ENCODE measurements around the gene TMEM81. TPM values are rescaled to one million over a fixed set of nuclear protein-coding genes. Genes with fewer than 3 reads are reported as not detected.

Gene TMEM81
- total and polyA plus RNA-seq, 10 of the 15 experiments (the other 5 are each of a cell fraction or from before 2014, with no cell fraction given): 0.62 to 2.2 (median 1.1) TPM

- in situ Hi-C loops (cut with MboI): no loop called here
- no peaks in the 10 kb centered on the region for H3K27me3 ChIP-seq (replicated peaks in 1 of 2; ENCODE audit: control insufficient read depth in 2 of 2, insufficient read depth in 2 of 2, low read length in 1 of 2)
- BruUV-seq (replicated peaks): no TSS peak
- H3K79me2 ChIP-seq (ENCODE audit: control insufficient read depth, insufficient read depth, low read length): no peaks in the 10 kb centered on the region
- H3K9ac ChIP-seq (ENCODE audit: control insufficient read depth, insufficient read depth, low read length): no peak overlapping the region
- no peak overlapping the region for H2AFZ ChIP-seq (ENCODE audit: control insufficient read depth, low read depth, low read length)
- ChIA-PET POLR2A (interaction anchor here (0.7 kb wide), 1 partner anchor 12 kb away, joined by 3 read pairs; no protein-coding TSS in a partner anchor), CTCF (interaction anchor here (2.2 kb wide), 1 partner anchor 15 kb away, joined by 10 read pairs; the partner anchor contains the start of gene RBBP5), RAD21 (ENCODE audit: unreplicated experiment) (no interaction called here), SMC1A (ENCODE audit: uncharacterized antibody, unreplicated experiment) (no interaction called here)
- intact Hi-C loops (cut with micrococcal nuclease; ENCODE audit: unreplicated experiment): no loop called here
- no peak overlapping the region for H3K27ac ChIP-seq (ENCODE audit: control insufficient read depth, insufficient read depth)
- H3K4me1 ChIP-seq (ENCODE audit: control insufficient read depth, insufficient read depth, low read length): no peaks in the 10 kb centered on the region
- H3K4me3 ChIP-seq: no peak overlapping the region
- H3K9me3 ChIP-seq (replicated peaks; ENCODE audit: control insufficient read depth, insufficient read depth, low read length): no peaks in the 10 kb centered on the region
- no peaks in the 10 kb centered on the region for H4K20me1 ChIP-seq (ENCODE audit: control insufficient read depth, insufficient read depth)
- WGBS (ENCODE audit: insufficient coverage, insufficient replicate concordance, low lambda C conversion rate, missing lambda C conversion rate): 98% methylated on average over 4 of the region's 4 CpGs
- DNase-seq (ENCODE audit: low read depth, low spot score): no peak
- no peak overlapping the region for H3K4me2 ChIP-seq (ENCODE audit: control insufficient read depth, insufficient read depth)
- FAIRE-seq: no peak
- no peak for ATAC-seq
- H3K36me3 ChIP-seq (ENCODE audit: control insufficient read depth in 2 of 2, insufficient read depth in 2 of 2, low read length in 1 of 2): peaks cover 0 to 7% of the 10 kb centered on the region in 2 experiments
- TF ChIP-seq POLR2AphosphoS5 (IDR thresholded peaks at IDR 0.05; ENCODE audit: low read length): no peak
- TF ChIP-seq PAX8 (IDR thresholded peaks at IDR 0.05): no peak
- no peak for TF ChIP-seq RAD21 (IDR thresholded peaks at IDR 0.05; ENCODE audit: insufficient read depth, low read depth, low read length)
- TF ChIP-seq CTCF (IDR thresholded peaks at IDR 0.05 in 2 of 3, conservative IDR thresholded peaks at IDR 0.05 in 1 of 3; ENCODE audit: control insufficient read depth in 2 of 3, extremely low read depth in 1 of 3, insufficient read depth in 1 of 3, low read depth in 3 of 3, low read length in 3 of 3): no peak
- TF ChIP-seq USF2 (IDR thresholded peaks at IDR 0.05; ENCODE audit: borderline replicate concordance, low read depth, low read length): no peak
- no peak for TF ChIP-seq REST (IDR thresholded peaks at IDR 0.05; ENCODE audit: low read depth, low read length)
- no peak for TF ChIP-seq FOXK2 (IDR thresholded peaks at IDR 0.05)
- TF ChIP-seq CHD1 (IDR thresholded peaks at IDR 0.05; ENCODE audit: low read depth, low read length): no peak
- no peak for TF ChIP-seq NFYA (IDR thresholded peaks at IDR 0.05; ENCODE audit: borderline replicate concordance, low read depth, low read length)
- TF ChIP-seq ELK1 (IDR thresholded peaks at IDR 0.05; ENCODE audit: low read depth, low read length): no peak
- TF ChIP-seq STAT3 (IDR thresholded peaks at IDR 0.05; ENCODE audit: low read depth, low read length): no peak
- TF ChIP-seq E2F8 (IDR thresholded peaks at IDR 0.05; ENCODE audit: low read depth, partially characterized antibody): no peak
These were observed 23.1 kb upstream of the TMEM81 start for GRCh38 chr1:205107327-205107726.

All from GM12878 (cell line).